Neural cell (in vitro differentiated cells): ENCODE measurements around the gene UHRF1. TPM values are rescaled to one million over a fixed set of nuclear protein-coding genes. Genes with fewer than 3 reads are reported as not detected.
"Not testable (repeated sequence)": the region's sequence is repeated elsewhere in the genome, so short reads cannot be mapped to it uniquely, and the experiment has no call there.

ENCODE experiments used
- H2AFZ ChIP-seq: fragments of 200-600, 300-800 bp; sonication (generic), shearing (Covaris generic); 2 replicates; pipeline ENCODE4 v1.6.0; 2014; ENCODE audit warnings: low read depth, mild to moderate bottlenecking, antibody characterized with exemption, low read length, moderate library complexity
- H3F3A ChIP-seq: fragments of 200-600 bp; shearing (Covaris generic); 2 replicates; pipeline ENCODE4 v1.6.1; 2016; ENCODE audit warnings: mild to moderate bottlenecking, moderate library complexity, mixed read lengths, antibody characterized with exemption, low read length; ENCODE audit not compliant: insufficient read depth, poor library complexity, severe bottlenecking
- H3K27ac ChIP-seq: fragments of 200-600, 300-800 bp; sonication (generic), shearing (Covaris generic); 2 replicates; pipeline ENCODE4 v1.5.1; 2014; ENCODE audit warnings: mild to moderate bottlenecking, low read length, moderate library complexity
- H3K27me3 ChIP-seq: fragments of 300-800, 200-600 bp; sonication (generic), shearing (Covaris generic); 2 replicates; pipeline ENCODE4 v1.6.0; 2014; ENCODE audit warnings: mild to moderate bottlenecking, low read depth, low read length, moderate library complexity; ENCODE audit not compliant: insufficient read depth
- H3K36me3 ChIP-seq: fragments of 300-800, 200-600 bp; sonication (generic), shearing (Covaris generic); 2 replicates; pipeline ENCODE4 v1.5.1; 2014; ENCODE audit warnings: mild to moderate bottlenecking, antibody characterized with exemption, low read length, moderate library complexity; ENCODE audit not compliant: insufficient read depth
- H3K4me2 ChIP-seq: fragments of 300-800, 200-600 bp; sonication (generic), shearing (Covaris generic); 2 replicates; pipeline ENCODE4 v1.6.0; 2014; ENCODE audit warnings: mild to moderate bottlenecking, low read length
- H3K4me3 ChIP-seq: fragments of 300-800, 200-600 bp; sonication (generic), shearing (Covaris generic); 2 replicates; pipeline ENCODE4 v1.5.1; 2014; ENCODE audit warnings: mild to moderate bottlenecking, low read length, moderate library complexity
- H3K79me2 ChIP-seq: fragments of 200-600 bp; shearing (Covaris generic); replicated peaks from 2 replicates; pipeline ENCODE4 v1.6.0; 2014; ENCODE audit warnings: mild to moderate bottlenecking, low read length, moderate library complexity; ENCODE audit not compliant: insufficient read depth
- H3K9ac ChIP-seq: fragments of 300-800, 200-600 bp; sonication (generic), shearing (Covaris generic); 2 replicates; pipeline ENCODE4 v1.6.1; 2016; ENCODE audit warnings: mild to moderate bottlenecking, low read length, mixed read lengths
- H3K9me2 ChIP-seq: fragments of 200-600 bp; shearing (Covaris generic); 2 replicates; pipeline ENCODE4 v1.6.1; 2016; ENCODE audit warnings: mild to moderate bottlenecking, low read length, mixed read lengths; ENCODE audit not compliant: insufficient read depth
- H3K9me3 ChIP-seq: fragments of 200-600, 300-800 bp; sonication (generic), shearing (Covaris generic); 2 replicates; pipeline ENCODE4 v1.6.1; 2016; ENCODE audit warnings: mild to moderate bottlenecking, mixed run types, low read length, moderate library complexity, mixed read lengths
- H4K20me1 ChIP-seq: fragments of 200-600 bp; shearing (Covaris generic); 2 replicates; pipeline ENCODE4 v1.6.1; 2016; ENCODE audit warnings: mild to moderate bottlenecking, mixed run types; ENCODE audit not compliant: insufficient read depth
- CTCF ChIP-seq: fragments of 450-650 bp; IDR thresholded peaks from 2 replicates; pipeline ENCODE4 v1.5.1; 2014; ENCODE audit warnings: antibody characterized with exemption, mild to moderate bottlenecking, moderate library complexity; ENCODE audit not compliant: poor library complexity, severe bottlenecking
- EP300 ChIP-seq: fragments of 450-650 bp; conservative IDR thresholded peaks from 2 replicates; pipeline ENCODE4 v1.6.1; 2014; ENCODE audit warnings: antibody characterized with exemption, mild to moderate bottlenecking, moderate library complexity; ENCODE audit not compliant: poor library complexity, severe bottlenecking
- EZH2 ChIP-seq: fragments of 200-600, 300-800 bp; shearing (Covaris generic), sonication (generic); IDR thresholded peaks from 2 replicates; pipeline ENCODE4 v1.6.1; 2014; ENCODE audit warnings: antibody characterized with exemption, low read length, borderline replicate concordance, mild to moderate bottlenecking; ENCODE audit not compliant: insufficient read depth, poor library complexity, severe bottlenecking
- POLR2AphosphoS5 ChIP-seq: IDR thresholded peaks from 2 replicates; pipeline ENCODE4 v1.6.1; 2012
- RAD21 ChIP-seq: fragments of 450-650 bp; conservative IDR thresholded peaks from 2 replicates; pipeline ENCODE4 v1.6.1; 2014; ENCODE audit warnings: antibody characterized with exemption, mild to moderate bottlenecking, moderate library complexity
- REST ChIP-seq: IDR thresholded peaks from 2 replicates; pipeline ENCODE4 v1.6.1; 2012; ENCODE audit warnings: borderline replicate concordance
- SMC3 ChIP-seq: fragments of 450-650 bp; conservative IDR thresholded peaks from 2 replicates; pipeline ENCODE4 v1.6.1; 2014; ENCODE audit warnings: antibody characterized with exemption, mild to moderate bottlenecking, moderate library complexity; ENCODE audit not compliant: poor library complexity
- TAF1 ChIP-seq: IDR thresholded peaks from 2 replicates; pipeline ENCODE4 v1.6.1; 2012; ENCODE audit warnings: low read depth
- polyA plus RNA-seq: library from polyadenylated mRNA; depleted of rRNA; stranded (reverse); fragments of >200 nt; gene quantifications from 2 replicates; pipeline ENCODE4 v1.2.3, GENCODE V29; 2014

The UHRF1 gene
- polyA plus RNA-seq, 1 donor from 2014 or later = 3.0 TPM

GRCh38 chr19:4972509-4973230 is 63.4 kb downstream of the UHRF1 start:
- H3K79me2 ChIP-seq = peaks cover 66% of the 10 kb centered on the region
- no peak overlapping the region for H2AFZ ChIP-seq
- TF ChIP-seq CTCF (no peak), EP300 (no peak), EZH2 (no peak), SMC3 (no peak), POLR2AphosphoS5 (no peak), TAF1 (no peak)
- H3K27ac ChIP-seq = no peak overlapping the region
- H3K27me3 ChIP-seq = no peaks in the 10 kb centered on the region
- H3K9me2 ChIP-seq = no peaks in the 10 kb centered on the region
- H3K4me3 ChIP-seq = no peak overlapping the region
- H4K20me1 ChIP-seq = peaks cover 15% of the 10 kb centered on the region
- no peaks in the 10 kb centered on the region for H3F3A ChIP-seq
- H3K36me3 ChIP-seq = no peaks in the 10 kb centered on the region
- no peaks in the 10 kb centered on the region for H3K9me3 ChIP-seq
- H3K9ac ChIP-seq = no peak overlapping the region
- no peak overlapping the region for H3K4me2 ChIP-seq

GRCh38 chr19:4974880-4975469 is 65.7 kb downstream of the UHRF1 start:
- TF ChIP-seq EP300 = no peak
- TF ChIP-seq EZH2 = no peak
- no peak for TF ChIP-seq RAD21
- no peak for TF ChIP-seq POLR2AphosphoS5
- TF ChIP-seq SMC3 = no peak
- TF ChIP-seq REST = no peak
- TF ChIP-seq TAF1 = no peak
- Histone ChIP-seq H3K9me2 (no peaks in the 10 kb centered on the region), H3K4me2 (no peak overlapping the region), H3K27ac (no peak overlapping the region), H2AFZ (no peak overlapping the region), H3K9me3 (no peaks in the 10 kb centered on the region), H3K36me3 (no peaks in the 10 kb centered on the region), H4K20me1 (peaks cover 15% of the 10 kb centered on the region), H3F3A (no peaks in the 10 kb centered on the region), H3K4me3 (no peak overlapping the region), H3K9ac (no peak overlapping the region), H3K27me3 (no peaks in the 10 kb centered on the region), H3K79me2 (peaks cover 77% of the 10 kb centered on the region)

GRCh38 chr19:4975601-4976000 is 66.3 kb downstream of the UHRF1 start:
- H3K79me2 ChIP-seq = peaks cover 77% of the 10 kb centered on the region
- H3K4me2 ChIP-seq, H3K27me3 ChIP-seq, H3K4me3 ChIP-seq, H3K36me3 ChIP-seq, H2AFZ ChIP-seq, H3F3A ChIP-seq, H3K9ac ChIP-seq, H3K9me3 ChIP-seq, H3K27ac ChIP-seq, H3K9me2 ChIP-seq: not testable (repeated sequence)
- H4K20me1 ChIP-seq = peaks cover 15% of the 10 kb centered on the region
